Pons (tissue), 1 donor: ENCODE results near the gene TRA2A.
A peak's percentile ranks its signal among the peaks of the same experiment; 100 is the strongest.
"Not testable (repeated sequence)": the region's sequence is repeated elsewhere in the genome, so short reads cannot be mapped to it uniquely, and the experiment has no call there.

Experiments
- DNase-seq: peaks from one replicate; pipeline ENCODE4 v3.0.0-alpha.2; 2016; ENCODE audit warnings: low spot score

TRA2A gene

DNA sequence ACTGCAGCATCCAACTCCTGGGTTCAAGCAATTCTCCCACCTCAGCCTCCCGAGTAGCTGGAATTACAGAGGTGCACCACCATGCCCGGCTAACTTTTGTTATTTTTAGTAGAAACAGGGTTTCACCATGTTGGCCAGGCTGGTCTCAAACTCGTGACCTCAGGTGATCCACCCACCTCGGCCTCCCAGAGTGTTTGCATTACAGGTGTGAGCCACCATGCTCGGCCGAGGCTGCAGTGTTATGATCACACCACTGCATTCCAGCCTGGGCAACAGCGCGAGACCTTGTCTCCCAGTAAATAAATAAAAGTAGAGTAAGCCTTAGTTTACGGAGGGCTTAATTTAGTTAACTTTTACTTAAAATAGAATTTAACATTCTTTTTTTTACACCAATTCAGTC is 37.8 kb downstream of the TRA2A start:
- no peak for DNase-seq

- DNase-seq: no peak
Measured at GRCh38 chr7:23491502-23491901, 40.3 kb downstream of the TRA2A start.

DNA sequence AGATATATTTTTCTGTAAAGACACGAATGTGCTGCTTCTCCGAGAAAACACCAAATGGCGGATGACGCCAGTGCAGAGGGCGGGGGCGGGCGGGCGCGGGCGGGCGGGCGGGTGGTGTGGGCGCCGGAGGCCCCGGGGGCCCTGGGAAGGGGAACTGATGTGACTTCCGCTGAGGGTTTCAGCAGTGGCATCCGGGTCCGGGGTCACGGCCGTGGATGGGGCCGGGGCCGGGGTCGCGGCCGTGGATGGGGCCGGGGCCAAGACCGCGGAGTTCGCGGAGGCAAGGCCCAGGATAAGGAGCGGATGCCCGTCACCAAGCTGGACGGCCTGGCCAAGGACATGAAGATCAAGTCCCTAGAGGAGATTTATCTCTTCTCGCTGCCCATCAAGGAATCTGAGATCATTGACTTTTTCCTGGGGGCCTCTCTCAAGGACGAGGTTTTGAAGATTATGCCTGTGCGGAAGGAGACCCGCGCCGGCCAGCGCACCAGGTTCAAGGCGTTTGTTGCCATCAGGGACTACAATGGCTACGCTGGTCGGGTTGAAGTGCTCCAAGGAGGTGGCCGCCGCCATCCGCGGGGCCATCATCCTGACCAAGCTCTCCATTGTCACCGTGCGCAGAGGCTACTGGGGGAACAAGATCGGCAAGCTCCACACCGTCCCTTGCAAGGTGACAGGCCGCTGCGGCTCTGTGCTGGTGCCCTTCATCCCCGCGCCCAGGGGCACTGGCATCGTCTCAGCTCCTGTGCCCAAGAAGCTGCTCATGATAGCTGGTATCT is 41.2 kb downstream of the TRA2A start:
- DNase-seq: no peak

DNA sequence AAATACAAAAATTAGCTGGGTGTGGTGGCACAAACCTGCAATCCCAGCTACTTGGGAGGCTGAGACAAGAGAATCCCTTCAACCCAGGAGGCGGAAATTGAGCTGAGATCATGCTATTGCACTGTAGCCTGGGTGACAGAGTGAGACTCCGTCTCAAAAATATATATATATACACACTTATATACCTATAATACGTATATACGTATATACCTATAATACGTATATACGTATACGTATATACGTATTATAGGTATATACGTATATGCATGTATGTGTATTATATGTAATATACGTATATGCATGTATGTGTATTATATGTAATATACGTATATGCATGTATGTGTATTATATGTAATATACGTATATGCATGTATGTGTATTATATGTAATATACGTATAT is 43.1 kb downstream of the TRA2A start:
- not testable (repeated sequence) for DNase-seq

DNA sequence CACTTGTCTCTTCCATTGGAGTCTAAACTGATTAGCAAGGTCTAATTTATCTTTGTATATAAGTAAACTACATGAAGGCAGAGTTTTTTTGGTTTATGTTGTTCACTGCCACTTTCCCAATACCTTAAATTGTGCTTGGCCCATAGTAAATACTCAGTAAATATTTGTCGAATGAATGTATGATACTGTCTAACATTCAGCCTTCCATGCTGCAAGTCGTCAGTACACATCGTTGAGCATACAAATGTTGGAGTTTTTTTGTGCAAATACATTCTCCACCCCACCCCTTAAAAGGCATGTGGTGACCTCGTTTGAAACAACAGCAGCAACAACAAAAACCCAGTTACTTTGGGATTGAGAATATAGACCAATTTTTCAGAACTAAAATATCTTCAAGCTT is 44.1 kb downstream of the TRA2A start:
- no peak for DNase-seq

GRCh38 chr7:23486002-23486773 is 45.6 kb downstream of the TRA2A start:
- DNase-seq: no peak

- no peak for DNase-seq
Measured at GRCh38 chr7:23482686-23483085, 49.1 kb downstream of the TRA2A start.

- no peak for DNase-seq
Measured at GRCh38 chr7:23477962-23478866, 53.6 kb downstream of the TRA2A start.

DNA sequence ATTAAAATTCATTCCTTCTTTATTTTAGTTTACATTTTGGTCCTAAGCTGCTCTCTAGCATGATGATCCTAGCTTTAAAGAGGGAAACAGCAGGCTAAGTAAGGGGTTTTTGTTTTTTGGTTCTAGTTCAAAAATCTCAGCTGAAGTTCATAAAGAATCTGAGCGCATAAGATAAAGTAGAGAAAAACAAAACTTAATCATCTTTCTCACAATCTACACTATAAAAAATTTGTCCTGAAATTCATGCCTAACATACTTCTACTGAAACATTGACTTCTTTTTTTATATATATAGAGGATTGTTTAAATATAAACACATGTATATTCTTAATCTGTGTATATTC is 54.7 kb downstream of the TRA2A start:
- no peak for DNase-seq

GRCh38 chr7:23476286-23477156 is 55.3 kb downstream of the TRA2A start:
- DNase-seq: no peak

DNA sequence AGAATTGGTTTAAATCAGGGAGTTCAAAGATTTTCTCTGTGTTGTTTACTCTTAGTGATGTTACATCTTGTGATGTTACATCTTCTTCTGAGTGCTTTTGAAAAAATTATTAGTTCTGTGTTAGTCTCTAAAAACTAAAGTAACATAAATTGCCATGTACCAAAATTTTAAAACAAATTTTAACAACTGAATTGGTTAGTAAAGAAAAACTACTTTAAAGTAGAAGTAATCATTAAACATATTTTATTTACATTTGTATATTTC is 56.3 kb downstream of the TRA2A start:
- DNase-seq: no peak

- peak; percentile 35 for DNase-seq
Measured at GRCh38 chr7:23474829-23475575, 56.8 kb downstream of the TRA2A start.

DNA sequence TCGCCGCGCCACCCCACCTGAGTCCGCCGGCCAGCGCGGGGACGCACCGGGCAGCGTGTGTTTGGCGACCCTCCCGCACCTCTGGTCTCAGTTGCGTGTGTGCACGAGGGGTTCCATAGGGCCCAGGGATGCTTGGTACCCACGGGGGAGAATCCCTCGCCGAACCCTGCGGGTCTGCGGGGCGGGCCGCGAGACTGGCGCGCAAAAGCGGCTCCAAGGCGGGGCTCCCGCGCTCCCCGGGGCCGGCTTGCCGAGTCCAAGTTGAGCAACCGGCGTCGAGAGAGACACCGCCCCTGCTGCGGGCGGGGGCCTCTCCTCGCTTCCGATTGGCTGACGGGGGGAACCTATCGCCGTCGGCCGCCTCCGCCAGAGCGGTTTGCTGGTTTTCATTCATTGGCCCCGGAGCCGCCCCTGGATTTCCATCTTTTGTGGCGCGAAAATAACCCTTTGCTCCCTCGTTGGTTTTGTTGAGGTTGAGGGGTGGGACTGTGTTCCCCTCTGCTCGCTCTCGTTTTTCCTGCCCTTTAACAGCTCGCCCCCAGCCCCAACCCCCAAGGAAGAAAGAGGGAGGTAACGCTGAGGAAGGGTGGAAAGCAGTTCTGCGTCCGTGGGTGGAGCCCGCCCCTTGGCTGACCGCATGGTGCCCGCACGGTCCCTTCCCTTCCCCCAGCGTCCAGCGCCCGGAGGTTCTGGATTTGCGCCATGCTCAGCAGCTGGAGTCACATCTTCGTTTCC is 57.5 kb downstream of the TRA2A start:
- no peak for DNase-seq

GRCh38 chr7:23473844-23474093 is 58.0 kb downstream of the TRA2A start:
- no peak for DNase-seq

- DNase-seq: no peak
Measured at GRCh38 chr7:23472956-23473843, 58.6 kb downstream of the TRA2A start.

- no peak for DNase-seq
Measured at GRCh38 chr7:23472556-23472955, 59.2 kb downstream of the TRA2A start.

DNA sequence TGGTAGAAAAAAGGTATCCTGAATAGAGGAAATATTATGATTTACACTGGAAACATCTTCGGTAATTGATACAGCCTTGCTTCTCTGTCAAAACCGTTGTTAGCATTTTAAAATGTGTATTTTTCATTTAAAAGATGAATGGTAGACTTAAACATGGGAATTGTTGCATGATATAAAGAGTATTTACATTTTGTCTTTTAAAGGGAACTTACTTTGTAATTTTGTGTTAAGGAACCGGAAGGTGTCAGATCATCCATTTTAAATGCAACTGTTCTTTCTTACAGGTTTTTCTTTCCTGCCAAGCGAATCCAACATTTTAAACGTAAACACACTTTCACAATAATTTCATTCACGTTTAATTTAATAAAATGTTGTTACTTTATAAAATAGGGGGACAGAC is 59.7 kb downstream of the TRA2A start:
- no peak for DNase-seq

DNA sequence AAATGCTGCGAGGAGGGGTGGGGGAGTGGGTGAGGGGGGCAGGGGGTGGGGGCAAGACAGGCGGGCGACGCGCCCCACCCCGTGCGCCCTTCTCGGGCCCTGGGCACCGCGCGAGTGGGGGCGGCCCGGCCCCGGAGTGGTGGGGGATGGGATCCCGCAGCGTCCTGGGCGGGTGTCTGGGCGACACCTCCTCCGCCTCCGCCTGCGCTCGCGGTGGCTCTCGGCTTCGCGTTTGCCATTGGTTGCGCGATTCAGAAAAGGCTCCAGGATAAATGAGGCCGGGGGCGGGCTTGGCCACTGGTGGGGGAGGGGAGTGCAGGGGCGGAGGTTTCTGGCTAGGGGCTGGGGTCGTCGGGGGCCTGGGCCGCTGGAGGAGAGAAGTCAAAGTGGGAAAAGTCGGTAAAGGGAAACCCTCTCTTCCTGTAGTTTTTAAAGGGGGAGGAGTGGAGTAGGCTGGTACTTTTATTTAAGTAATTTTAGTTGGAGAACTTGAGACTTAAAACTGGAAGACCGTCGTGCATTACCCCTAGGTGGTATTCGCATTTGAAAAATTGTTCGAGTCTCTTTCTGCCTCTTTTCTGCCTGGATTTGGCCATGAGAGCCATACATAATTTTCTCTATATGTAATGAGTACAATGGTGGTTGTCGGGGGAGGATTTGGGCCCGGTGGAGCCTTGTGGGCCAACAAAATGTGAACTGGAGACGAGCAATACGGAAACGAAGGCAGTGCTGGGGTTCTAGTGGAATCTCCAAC is 60.5 kb downstream of the TRA2A start:
- DNase-seq: no peak
